ENCODE results near the gene TBC1D17. TPM values are rescaled to one million over a fixed set of nuclear protein-coding genes. Genes with fewer than 3 reads are reported as not detected.

TBC1D17 gene
- total RNA-seq, 6 experiments from 2014 or later = 42.8 to 53.3 (median 46.8) TPM

DNA sequence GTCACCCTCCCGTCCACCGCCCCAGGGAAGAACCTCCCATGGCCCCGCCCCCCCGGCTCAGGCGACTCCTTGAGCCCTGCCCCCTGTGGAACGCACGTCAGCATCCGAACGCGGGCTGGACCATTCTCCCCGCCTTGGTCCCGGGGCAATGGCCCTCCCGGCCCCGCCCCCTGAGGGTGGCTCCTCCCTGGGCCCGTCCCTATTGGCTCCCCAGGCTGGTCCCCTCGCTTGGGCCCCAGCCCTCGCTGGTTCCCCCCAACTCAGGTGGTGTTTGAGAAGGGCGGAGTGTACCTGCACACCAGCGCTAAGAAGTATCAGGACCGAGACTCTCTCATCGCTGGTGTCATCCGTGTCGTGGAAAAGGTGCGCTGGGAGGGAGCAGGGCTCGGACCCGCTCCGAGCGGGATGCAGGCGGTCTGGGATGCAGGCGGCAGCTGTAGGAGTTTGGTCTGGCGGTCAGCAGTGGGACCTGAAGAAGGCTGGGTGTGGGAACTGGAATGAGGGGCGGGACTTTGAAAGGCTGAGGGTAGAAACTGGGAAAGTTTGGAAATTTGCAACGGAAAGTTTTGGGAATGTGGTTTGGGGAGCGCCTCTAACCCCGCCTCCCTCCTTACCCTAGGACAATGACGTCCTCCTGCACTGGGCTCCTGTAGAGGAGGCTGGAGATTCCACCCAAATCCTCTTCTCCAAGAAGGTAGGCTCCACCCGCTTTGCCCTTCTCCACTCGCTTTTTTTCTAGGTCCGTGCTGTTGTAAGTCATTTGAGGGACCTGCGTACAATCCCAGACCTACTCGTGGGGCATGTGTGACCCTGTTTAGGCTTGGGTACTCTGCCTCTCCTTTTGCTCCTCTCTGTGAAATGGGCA lies 609 bp downstream of the TBC1D17 start:
- Mint-ChIP-seq H3K36me3 (ENCODE audit: low read depth) (peaks cover 14% of the 10 kb centered on the region), H3K4me1 (ENCODE audit: low read depth) (peaks cover 23% of the 10 kb centered on the region)
- no peak for TF ChIP-seq CTCF (IDR thresholded peaks at IDR 0.05)

DNA sequence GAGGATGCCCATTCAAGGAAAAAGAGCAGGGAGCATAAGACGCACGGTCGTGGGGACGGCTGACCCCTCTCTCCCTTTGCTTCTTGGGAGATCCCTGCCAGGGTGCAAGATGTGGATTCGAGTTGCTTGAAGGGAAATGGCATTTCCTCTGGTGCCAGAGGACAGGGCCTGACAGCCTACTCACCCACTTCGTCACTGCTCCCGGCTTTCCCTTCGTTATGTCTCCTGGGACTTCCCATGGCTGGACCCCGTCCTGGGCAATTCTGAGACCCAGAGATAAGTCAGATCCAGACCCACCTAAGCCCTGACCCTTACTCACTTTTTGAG lies 1.2 kb downstream of the TBC1D17 start:
- DNase-seq = no peak
- H3K9me3 Mint-ChIP-seq = no peaks in the 10 kb centered on the region
- peaks cover 23% of the 10 kb centered on the region for H3K4me1 Mint-ChIP-seq (ENCODE audit: low read depth)
- no peak overlapping the region for H3K4me3 Mint-ChIP-seq
- no peak for TF ChIP-seq CTCF (IDR thresholded peaks at IDR 0.05)
- peaks cover 19% of the 10 kb centered on the region for H3K36me3 Mint-ChIP-seq (ENCODE audit: low read depth)
- no peak overlapping the region for H3K27ac Mint-ChIP-seq
- no peaks in the 10 kb centered on the region; the same call in none of the 2 replicates for H3K27me3 Mint-ChIP-seq (ENCODE audit: insufficient read depth)

More for the DNA sequence above, 609 bp downstream of the TBC1D17 start:
- H3K9me3 Mint-ChIP-seq = no peaks in the 10 kb centered on the region
- H3K27ac Mint-ChIP-seq = no peak overlapping the region
- peak; percentile 94 for DNase-seq
- no peak overlapping the region for H3K4me3 Mint-ChIP-seq
- no peaks in the 10 kb centered on the region; the same call in none of the 2 replicates for H3K27me3 Mint-ChIP-seq (ENCODE audit: insufficient read depth)

DNA sequence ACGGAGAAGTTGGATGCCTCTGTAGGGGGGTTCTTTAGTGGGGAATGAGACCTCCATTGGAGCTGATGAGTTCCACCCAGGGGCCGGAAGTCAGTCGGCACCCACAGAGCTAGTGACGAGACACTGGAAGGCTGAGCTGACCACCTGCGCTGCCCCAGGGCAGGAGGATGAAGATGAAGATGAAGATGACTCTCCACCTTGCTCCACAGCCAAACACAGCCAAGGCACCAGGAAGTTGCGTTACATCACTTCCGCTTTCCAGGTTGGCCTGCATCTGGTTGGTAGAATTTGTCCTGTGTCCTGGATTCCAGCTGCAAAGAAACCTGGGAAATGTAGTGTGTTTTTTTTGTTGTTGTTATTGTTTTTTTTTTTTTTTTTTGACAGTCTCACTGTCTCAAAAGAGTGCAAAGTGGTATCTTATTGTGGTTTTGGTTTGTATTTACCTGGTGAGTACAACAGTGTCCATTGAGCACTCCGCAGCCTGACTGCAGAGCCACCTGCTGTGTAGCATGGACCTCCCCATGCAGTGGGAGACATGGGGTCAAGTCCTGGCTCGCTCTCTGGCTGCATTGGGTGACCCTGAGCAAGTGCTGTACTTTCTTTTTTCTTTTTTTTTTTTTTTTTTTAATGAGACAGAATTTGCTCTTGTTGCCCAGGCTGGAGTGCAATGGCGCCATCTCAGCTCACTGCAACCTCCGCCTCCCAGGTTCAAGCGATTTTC lies 1.9 kb downstream of the TBC1D17 start:
- TF ChIP-seq CTCF (IDR thresholded peaks at IDR 0.05) = no peak
- H3K9me3 Mint-ChIP-seq = no peaks in the 10 kb centered on the region
- H3K4me1 Mint-ChIP-seq (ENCODE audit: low read depth) = peaks cover 23% of the 10 kb centered on the region
- no peak overlapping the region for H3K4me3 Mint-ChIP-seq
- no peaks in the 10 kb centered on the region; the same call in 1 of the 2 replicates for H3K27me3 Mint-ChIP-seq (ENCODE audit: insufficient read depth)
- H3K36me3 Mint-ChIP-seq (ENCODE audit: low read depth) = peaks cover 19% of the 10 kb centered on the region
- no peak for DNase-seq
- no peak overlapping the region for H3K27ac Mint-ChIP-seq

GRCh38 chr19:49880162-49880869 lies 2.8 kb downstream of the TBC1D17 start:
- DNase-seq = no peak
- Mint-ChIP-seq H3K27ac (no peak overlapping the region), H3K36me3 (ENCODE audit: low read depth) (peaks cover 19% of the 10 kb centered on the region), H3K4me3 (no peak overlapping the region), H3K9me3 (no peaks in the 10 kb centered on the region), H3K27me3 (ENCODE audit: insufficient read depth) (no peaks in the 10 kb centered on the region; the same call in 1 of the 2 replicates), H3K4me1 (ENCODE audit: low read depth) (peaks cover 15% of the 10 kb centered on the region)
- no peak for TF ChIP-seq CTCF (IDR thresholded peaks at IDR 0.05)

DNA sequence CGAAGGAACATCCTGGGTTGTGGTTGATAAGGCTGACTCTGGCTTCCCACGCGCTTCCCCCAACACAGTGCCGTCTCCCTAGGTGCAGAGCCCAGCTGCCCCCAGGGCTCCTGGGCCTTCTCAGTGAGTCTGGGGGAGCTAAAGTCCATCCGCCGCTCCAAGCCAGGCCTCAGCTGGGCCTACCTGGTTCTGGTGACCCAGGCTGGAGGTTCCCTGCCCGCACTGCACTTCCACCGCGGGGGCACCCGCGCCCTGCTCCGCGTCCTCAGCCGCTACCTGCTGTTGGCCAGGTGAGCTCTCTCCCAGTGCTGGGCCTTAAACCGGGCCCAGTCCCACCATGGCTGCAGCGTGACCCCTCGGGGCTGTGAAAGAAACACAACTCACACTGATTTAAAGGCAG lies 3.7 kb downstream of the TBC1D17 start:
- Mint-ChIP-seq H3K4me1 (ENCODE audit: low read depth) (peaks cover 12% of the 10 kb centered on the region), H3K9me3 (no peaks in the 10 kb centered on the region), H3K36me3 (ENCODE audit: low read depth) (peaks cover 19% of the 10 kb centered on the region), H3K27ac (no peak overlapping the region), H3K4me3 (no peak overlapping the region), H3K27me3 (ENCODE audit: insufficient read depth) (no peaks in the 10 kb centered on the region; the same call in 1 of the 2 replicates)
- no peak for DNase-seq
- no peak for TF ChIP-seq CTCF (IDR thresholded peaks at IDR 0.05)

Measured in HFFc6 (cell line).